Body of pancreas (tissue), 4 donors: ENCODE results near the gene FERMT1. TPM values are rescaled to one million over a fixed set of nuclear protein-coding genes. Genes with fewer than 3 reads are reported as not detected.
A peak's percentile ranks its signal among the peaks of the same experiment; 100 is the strongest.

ENCODE experiments used
- ATAC-seq: fragments of 150-250 bp; one replicate; pipeline ENCODE4 v1.9.1; 2016
- DNase-seq, 4 donors: peaks; one replicate each; pipeline ENCODE4 v3.0.0-alpha.2; 2019
- H3K27ac ChIP-seq, 4 donors: fragments of 200-600 bp; sonication (generic); 1 replicate in 3 of 4; 2 replicates in 1 of 4; pipeline versions ENCODE4 v1.5.1 to v1.6.1; 2016 to 2019; ENCODE audit warnings: mild to moderate bottlenecking in 1 of 4, mixed read lengths in 1 of 4, moderate library complexity in 1 of 4
- H3K27me3 ChIP-seq, 2 donors: fragments of 200-600 bp; sonication (generic); one replicate each; pipeline ENCODE4 v1.6.0; 2016; ENCODE audit warnings: mild to moderate bottlenecking in 1 of 2
- H3K36me3 ChIP-seq, 2 donors: fragments of 200-600 bp; sonication (generic); replicated peaks in 1 of 2; 2 replicates each; pipeline ENCODE4 v1.5.1; 2016; ENCODE audit warnings: low read depth in 2 of 2; ENCODE audit not compliant: insufficient read depth in 1 of 2
- H3K4me1 ChIP-seq: fragments of 200-600 bp; sonication (generic); one replicate; pipeline ENCODE4 v1.6.0; 2016
- H3K4me3 ChIP-seq, 2 donors: fragments of 200-600 bp; sonication (generic); 1 replicate in 1 of 2; 2 replicates in 1 of 2; pipeline ENCODE4 v1.5.1; 2016 to 2019
- H3K9me3 ChIP-seq, 3 donors: fragments of 200-600 bp; sonication (generic); 1 replicate in 2 of 3; 2 replicates in 1 of 3; pipeline ENCODE4 v1.5.1; 2016
- CTCF ChIP-seq, 7 experiments: fragments of 450-650 bp in 4 of 7; fragments of 200-600 bp in 3 of 7; sonication (generic) in 3 of 7; IDR thresholded peaks; one replicate each; pipeline ENCODE4 v1.5.1; 2016 to 2019; ENCODE audit warnings: antibody characterized with exemption in 7 of 7
- POLR2A ChIP-seq, 3 donors: fragments of 450-650 bp; IDR thresholded peaks; one replicate each; pipeline ENCODE4 v1.6.1; 2016; ENCODE audit warnings: antibody characterized with exemption in 3 of 3, mild to moderate bottlenecking in 2 of 3
- WGBS, 2 donors: methylation state at CpG; one replicate each; pipeline ENCODE4 v1.1.5; 2017; 5-methylcytosine and 5-hydroxymethylcytosine counted together
- intact Hi-C: fragments of 100-400 bp; cut with DNase I; formaldehyde crosslinking; loops from one replicate; pipeline ENCODE4 v1.15.1; 2023
- total RNA-seq, 2 donors: library from RNA; depleted of rRNA; stranded (reverse); fragments of >200 nt; gene quantifications; one replicate each; pipeline ENCODE4 v1.1.0, GENCODE V29; 2016

Gene FERMT1
- total RNA-seq, 2 donors from 2014 or later, result 3.0 to 5.7 TPM

GRCh38 chr20:6148073-6148472, 25.2 kb upstream of the FERMT1 start:
- DNase-seq (no peak), ATAC-seq (no peak)
- WGBS, 2 donors, result 74 to 86% methylated on average over 7 of the region's 7 CpGs
- no peak for TF ChIP-seq CTCF (IDR thresholded peaks at IDR 0.05)
- H3K27me3 ChIP-seq, result no peaks in the 10 kb centered on the region
- H3K27ac ChIP-seq, result no peak overlapping the region
- no peaks in the 10 kb centered on the region for H3K36me3 ChIP-seq
- H3K4me1 ChIP-seq, result no peaks in the 10 kb centered on the region
- intact Hi-C loops, result no loop called here
- no peak overlapping the region for H3K4me3 ChIP-seq
- no peaks in the 10 kb centered on the region for H3K9me3 ChIP-seq

- DNase-seq, result peak; percentile 56 to 63 (median 60)
- ATAC-seq, result peak; percentile 79
- no peak for TF ChIP-seq POLR2A (IDR thresholded peaks at IDR 0.05)
- TF ChIP-seq CTCF (IDR thresholded peaks at IDR 0.05), result peak; percentile 58 to 89 (median 80)
- Histone ChIP-seq H3K36me3 (no peaks in the 10 kb centered on the region), H3K9me3 (no peaks in the 10 kb centered on the region), H3K4me3 (no peak overlapping the region), H3K27ac (no peak overlapping the region), H3K4me1 (no peaks in the 10 kb centered on the region), H3K27me3 (no peaks in the 10 kb centered on the region)
- 0 to 1% methylated on average over 10 of the region's 10 CpGs for WGBS, 2 donors
- intact Hi-C loops, result no loop called here
Observed at GRCh38 chr20:6142348-6142993, 19.6 kb upstream of the FERMT1 start.

GRCh38 chr20:6140947-6141346, 18.1 kb upstream of the FERMT1 start:
- Histone ChIP-seq H3K4me3 (no peak overlapping the region), H3K27me3 (no peaks in the 10 kb centered on the region), H3K9me3 (no peaks in the 10 kb centered on the region), H3K36me3 (no peaks in the 10 kb centered on the region), H3K4me1 (no peaks in the 10 kb centered on the region), H3K27ac (no peak overlapping the region)
- ATAC-seq (no peak), DNase-seq (no peak)
- 44 to 59% methylated on average over 3 of the region's 3 CpGs for WGBS, 2 donors
- TF ChIP-seq CTCF (IDR thresholded peaks at IDR 0.05) (no peak), POLR2A (IDR thresholded peaks at IDR 0.05) (no peak)
- intact Hi-C loops, result no loop called here

- Histone ChIP-seq H3K9me3 (no peaks in the 10 kb centered on the region), H3K27ac (no peak overlapping the region), H3K4me1 (no peaks in the 10 kb centered on the region), H3K4me3 (no peak overlapping the region), H3K36me3 (no peaks in the 10 kb centered on the region), H3K27me3 (no peaks in the 10 kb centered on the region)
- WGBS, 2 donors, result 69 to 80% methylated on average over 8 of the region's 8 CpGs
- intact Hi-C loops, result no loop called here
- no peak for TF ChIP-seq CTCF (IDR thresholded peaks at IDR 0.05)
- TF ChIP-seq POLR2A (IDR thresholded peaks at IDR 0.05), result no peak
- ATAC-seq (no peak), DNase-seq (no peak)
Observed at GRCh38 chr20:6135347-6135746, 12.5 kb upstream of the FERMT1 start.

- TF ChIP-seq CTCF (IDR thresholded peaks at IDR 0.05) (no peak), POLR2A (IDR thresholded peaks at IDR 0.05) (no peak)
- intact Hi-C loops, result no loop called here
- 28 to 40% methylated on average over 6 to 8 of the region's 8 CpGs for WGBS, 2 donors
- Histone ChIP-seq H3K9me3 (no peaks in the 10 kb centered on the region), H3K4me3 (no peak overlapping the region), H3K36me3 (no peaks in the 10 kb centered on the region), H3K4me1 (no peaks in the 10 kb centered on the region), H3K27ac (no peak overlapping the region), H3K27me3 (no peaks in the 10 kb centered on the region)
- DNase-seq (no peak), ATAC-seq (no peak)
Observed at GRCh38 chr20:6134592-6134991, 11.8 kb upstream of the FERMT1 start.
